Right kidney (tissue), 1 donor: ENCODE data around the gene NEK8.
A peak's percentile ranks its signal among the peaks of the same experiment; 100 is the strongest.
"Not testable (repeated sequence)": the region's sequence is repeated elsewhere in the genome, so short reads cannot be mapped to it uniquely, and the experiment has no call there.

Experiments used
- DNase-seq: peaks from one replicate; pipeline ENCODE4 v3.0.0-alpha.2; 2016

NEK8 gene

DNA sequence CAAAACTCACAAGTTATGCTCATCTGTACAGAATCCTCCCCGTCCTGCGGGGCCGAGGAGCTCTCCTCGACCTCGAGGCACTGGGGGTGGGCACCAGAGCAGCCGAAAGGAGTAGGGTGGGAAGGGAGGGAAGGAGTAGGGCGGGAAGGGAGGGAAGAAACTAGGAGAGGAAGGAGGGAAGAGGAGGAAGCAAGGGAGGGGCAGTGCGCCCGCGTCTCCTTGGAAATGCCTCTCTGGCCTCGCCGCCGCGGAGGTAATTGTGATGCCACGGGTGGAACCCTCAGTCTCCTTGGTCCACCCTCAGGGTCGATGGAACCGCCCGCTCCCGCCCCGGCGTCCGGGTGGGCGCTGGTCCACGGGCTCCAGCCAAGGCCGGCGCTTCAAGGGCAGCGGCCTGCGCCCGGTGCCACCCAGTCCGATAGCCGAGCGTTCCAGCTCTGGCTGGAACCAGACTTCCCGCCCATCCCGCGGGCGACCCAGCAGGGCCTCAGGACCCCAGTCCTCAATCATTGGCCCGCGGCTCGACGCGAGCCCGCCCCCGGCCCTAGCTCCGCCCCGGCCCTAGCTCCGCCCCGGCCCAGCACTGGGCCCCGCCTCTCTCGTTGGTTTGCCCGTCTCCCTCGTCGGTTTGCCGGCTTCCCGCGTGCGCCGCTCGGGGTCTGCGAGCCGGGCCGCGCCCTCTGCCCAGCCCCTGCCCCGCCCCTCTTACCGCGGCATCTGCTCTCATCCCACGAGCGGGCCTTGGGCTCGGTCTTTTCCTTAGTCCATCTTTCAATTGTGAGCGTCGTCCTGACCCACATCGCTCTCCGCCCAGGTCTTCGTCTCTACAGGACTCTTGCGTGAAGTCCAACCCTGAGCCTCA is 17.5 kb upstream of the NEK8 start:
- DNase-seq, result peak; percentile 98

DNA sequence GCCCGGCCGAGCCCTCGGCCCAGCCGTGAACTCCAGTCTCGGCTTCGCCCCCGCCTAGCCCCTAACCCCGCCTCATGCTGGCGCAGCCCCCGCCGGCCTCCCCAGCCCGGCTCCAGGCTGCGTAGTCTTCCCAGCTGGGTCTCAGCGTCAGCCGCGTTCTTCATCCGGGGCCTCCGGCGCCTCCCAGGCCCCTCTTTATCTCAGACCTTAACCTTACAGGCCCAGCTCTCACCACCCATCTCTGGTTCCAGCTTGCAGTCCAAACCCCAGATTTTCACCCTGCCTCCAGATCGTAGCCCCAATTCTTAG is 16.9 kb upstream of the NEK8 start, which contains the start of gene PROCA1:
Gene PROCA1, minus strand, starts transcription at position 166 of the 309 bp plus-strand sequence. CDS start 228 bp downstream, outside the sequence.
- DNase-seq, result no peak

DNA sequence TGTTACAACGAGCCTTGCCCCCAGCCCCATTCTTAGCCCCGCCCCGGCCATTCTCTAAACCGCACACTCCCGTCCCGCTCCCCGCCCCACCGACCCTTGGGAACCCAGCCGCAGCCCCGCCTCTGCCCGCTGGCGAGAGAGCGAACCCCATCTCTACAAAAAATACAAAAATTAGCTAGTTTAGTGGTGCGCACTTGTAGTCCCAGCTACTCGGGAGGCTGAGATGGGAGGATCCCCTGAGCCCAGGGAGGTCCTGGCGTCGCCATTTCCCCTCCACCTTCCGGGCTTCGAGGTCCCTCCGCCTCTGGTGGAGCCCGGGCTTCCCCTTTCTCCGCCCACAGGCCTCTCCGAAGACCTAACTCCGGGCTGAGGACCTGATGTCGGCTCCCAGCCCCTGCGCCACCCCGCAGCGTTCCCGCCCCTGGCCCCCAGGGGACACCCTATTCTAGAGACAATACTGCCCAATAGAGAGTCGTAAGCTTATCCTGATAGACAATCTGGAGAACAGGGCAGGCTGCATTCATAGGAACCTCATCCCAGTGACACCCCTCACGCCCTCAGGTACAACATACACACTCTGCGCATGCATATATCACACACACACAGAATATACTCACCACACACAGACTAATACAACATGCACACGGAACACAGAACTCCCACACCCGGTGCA is 16.4 kb upstream of the NEK8 start:
- DNase-seq, result peak; percentile 31

DNA sequence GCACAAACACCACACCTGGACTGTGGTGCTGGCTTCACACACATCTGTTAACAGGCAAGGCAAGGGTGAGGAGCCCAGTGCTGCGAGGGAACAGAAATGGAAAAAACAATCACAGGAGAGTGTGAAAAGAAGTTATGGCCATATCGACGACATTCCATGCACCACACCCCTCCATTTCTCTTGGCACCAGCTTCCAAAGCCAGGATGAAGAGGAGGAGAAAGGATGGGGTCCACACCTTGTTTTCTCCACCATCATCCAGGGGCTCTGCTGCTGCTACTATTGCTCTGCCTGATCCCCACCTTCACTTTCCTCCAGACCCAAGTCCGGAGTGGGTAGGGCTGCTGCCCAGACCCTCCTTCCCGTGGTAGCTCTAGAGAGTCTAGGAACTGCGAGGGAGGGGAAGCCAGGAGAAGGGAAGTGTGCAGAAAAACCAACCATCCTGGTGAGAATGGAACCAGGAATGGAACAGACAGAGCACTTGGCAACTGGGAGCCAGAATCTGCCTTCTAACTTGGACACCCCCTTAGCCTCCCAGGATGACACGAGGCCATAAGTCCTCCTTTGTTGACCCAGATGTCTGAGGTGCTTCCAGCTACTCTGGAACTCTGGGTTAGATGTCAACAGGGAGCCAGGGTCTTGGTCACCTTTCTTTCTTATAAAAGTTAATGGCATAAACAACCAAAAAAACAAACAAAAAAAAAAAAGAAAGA is 15.7 kb upstream of the NEK8 start:
- DNase-seq, result no peak

DNA sequence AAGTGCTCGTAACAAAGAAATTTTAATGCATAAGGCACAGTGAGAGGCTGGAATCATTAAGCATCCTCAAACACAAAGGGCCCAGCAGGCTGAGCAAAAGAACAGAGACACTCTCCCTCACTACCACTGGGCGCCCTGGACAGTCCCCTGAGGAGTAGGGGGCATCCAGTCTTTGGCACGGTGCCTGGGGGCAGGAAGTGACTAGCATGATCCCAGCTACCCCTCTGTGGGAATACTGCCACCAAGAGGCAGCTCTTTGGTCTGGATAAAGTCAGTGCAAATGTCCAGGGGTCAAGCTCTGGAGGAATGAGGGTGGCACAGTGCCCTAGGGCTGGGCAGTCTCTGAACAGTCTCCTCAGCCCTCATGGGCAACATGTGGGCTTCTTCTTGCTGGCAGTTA is 14.3 kb upstream of the NEK8 start:
- no peak for DNase-seq

DNA sequence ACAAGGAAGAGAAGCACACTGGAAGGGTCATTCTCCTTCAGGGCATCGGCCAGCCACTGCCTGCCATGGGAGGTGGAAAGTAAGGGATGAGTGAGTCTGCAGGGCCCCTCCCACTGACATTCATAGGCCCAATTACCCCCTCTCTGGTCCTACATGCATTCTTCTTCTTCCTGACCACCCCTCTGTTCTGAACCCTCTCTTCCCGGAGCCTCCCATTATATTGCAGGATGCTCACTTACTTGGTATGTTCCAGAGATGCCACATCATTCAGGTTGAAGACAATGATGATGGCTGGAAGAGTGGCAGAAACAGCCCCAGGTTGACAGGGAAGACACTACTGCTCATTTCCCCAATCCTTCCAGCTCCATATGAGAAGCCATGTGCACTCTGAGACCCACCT is 13.4 kb upstream of the NEK8 start:
- no peak for DNase-seq

DNA sequence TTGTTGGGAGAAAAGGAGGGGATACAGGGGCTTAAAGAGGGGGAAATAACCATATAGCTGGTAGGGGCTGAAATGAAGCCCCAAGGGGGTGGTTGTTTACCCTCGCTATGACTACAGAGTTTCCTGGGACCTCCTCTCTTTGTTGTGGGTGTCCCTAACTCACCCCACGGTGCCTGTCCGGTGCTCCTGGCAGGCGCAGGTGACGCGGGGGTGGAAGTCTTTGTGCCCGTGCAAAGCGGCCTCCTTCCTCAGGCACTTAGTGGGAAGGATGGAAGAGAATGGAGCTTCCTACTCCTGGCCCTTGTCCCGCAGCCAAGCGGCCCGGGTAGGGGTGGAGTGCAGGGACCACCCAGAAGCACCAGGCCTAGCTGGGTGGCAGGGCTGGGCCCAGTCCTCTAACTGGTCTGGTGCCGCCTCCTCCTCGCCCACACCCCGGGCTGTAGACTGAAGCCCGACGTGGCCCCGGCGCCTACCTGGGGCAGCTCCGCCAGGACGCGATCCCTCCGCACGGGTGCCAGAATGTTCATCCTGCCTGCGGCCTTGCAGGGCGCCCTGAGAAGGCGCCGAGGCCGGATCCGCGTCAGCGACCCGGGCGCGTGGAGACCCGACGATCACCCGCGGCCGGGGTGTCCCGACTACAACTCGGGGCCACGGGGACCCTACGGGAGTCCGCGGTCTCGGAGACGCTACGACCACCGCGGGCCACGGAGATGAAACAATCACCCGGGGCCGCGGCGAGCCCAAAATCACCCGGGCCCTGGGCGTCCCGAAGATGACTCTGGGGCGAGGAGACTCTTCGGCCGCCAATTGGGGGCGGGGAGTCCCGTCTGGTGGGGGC is 11.6 kb upstream of the NEK8 start:
- peak; percentile 86 for DNase-seq

DNA sequence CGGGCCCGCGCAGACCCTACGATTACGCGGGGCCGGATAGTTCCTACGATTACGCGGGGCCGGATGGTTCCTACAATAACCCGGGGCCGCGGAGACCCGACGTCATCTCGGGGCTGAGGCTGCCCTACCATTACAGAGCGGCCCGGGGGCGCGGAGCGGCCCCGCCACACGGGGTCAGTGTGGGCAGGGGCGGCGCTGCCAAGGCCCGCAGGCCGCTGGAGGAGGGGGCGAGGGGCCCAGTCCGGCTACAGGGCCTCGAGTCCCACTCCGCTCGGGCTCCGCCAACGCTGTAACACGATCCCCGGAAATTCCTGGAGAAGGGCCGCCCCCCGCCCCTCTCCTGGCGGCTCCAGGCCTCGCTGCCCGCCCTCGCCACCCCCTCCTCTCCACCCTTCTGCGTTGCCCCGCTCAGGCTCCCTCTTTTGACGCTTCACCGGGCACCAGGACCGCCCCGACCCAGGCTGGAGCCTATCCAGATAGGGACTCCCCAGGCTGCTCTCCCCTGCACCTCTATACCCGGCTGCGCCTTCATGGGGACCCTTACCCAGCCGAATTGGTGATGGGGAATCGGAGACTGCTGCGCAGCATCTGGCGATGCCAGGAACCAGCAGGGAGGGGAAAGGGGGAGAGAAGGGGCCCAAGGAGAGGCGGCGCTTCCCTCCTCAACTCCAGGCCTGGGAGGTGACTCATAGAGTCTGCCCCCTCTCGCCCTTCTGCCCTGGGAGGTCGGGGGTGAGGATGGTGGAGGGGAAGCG is 10.8 kb upstream of the NEK8 start, which contains the start of gene RAB34:
Gene RAB34, minus strand, starts transcription at position 291 of the 755 bp plus-strand sequence. CDS start 602 bp downstream, outside the sequence.
- DNase-seq, result peak; percentile 95

DNA sequence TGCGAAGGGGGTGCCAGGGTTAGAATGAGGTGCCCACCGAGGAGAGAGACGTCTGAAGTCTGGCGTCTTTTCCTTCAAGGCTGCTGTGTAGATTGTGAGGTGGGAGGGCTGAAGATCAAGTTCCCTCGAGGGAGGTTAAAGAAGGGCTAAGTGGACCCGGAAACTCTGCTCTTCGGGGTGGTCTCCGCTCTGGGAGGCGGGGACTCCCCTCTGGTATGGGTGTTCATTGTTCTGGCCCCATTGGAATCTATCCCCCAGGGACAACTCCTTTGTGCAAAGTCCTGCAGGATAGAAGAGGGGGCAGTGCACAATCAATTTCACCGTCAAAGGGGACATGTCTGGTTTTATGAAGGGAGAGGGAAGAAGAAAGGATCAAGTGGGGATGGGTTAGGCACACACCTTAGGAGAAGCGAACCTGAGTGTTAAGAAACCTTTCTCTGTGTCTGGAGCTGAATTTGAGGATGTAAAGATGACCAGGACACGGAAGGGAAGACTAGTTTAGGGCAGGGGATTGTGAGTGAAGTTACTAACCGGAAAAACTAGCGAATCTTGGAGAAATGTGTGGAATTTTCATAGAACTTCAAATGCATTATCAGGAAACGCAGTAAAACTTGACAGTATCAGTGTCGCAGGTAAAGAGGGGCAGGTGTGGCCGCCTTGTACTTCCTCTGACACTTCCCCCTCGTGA is 10.1 kb upstream of the NEK8 start:
- no peak for DNase-seq

DNA sequence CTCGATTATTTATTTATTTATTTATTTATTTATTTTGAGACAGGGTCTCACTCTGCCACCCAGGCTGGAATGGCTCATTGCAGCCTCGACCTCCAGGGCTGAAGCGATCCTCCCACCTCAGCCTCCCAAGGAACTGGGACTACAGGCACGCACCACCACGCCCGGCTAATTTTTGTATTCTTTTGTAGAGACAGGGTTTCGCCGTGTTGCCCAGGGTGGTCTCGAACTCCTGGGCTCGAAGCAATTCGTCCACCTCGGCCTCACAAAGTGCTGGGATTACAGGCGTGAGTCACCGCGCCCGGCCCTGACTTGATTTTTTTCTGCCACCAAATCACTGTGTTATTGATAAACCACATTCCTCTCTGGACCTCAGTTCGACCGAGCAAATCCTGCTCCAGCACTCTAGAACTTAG is 9.6 kb upstream of the NEK8 start:
- no peak for DNase-seq

DNA sequence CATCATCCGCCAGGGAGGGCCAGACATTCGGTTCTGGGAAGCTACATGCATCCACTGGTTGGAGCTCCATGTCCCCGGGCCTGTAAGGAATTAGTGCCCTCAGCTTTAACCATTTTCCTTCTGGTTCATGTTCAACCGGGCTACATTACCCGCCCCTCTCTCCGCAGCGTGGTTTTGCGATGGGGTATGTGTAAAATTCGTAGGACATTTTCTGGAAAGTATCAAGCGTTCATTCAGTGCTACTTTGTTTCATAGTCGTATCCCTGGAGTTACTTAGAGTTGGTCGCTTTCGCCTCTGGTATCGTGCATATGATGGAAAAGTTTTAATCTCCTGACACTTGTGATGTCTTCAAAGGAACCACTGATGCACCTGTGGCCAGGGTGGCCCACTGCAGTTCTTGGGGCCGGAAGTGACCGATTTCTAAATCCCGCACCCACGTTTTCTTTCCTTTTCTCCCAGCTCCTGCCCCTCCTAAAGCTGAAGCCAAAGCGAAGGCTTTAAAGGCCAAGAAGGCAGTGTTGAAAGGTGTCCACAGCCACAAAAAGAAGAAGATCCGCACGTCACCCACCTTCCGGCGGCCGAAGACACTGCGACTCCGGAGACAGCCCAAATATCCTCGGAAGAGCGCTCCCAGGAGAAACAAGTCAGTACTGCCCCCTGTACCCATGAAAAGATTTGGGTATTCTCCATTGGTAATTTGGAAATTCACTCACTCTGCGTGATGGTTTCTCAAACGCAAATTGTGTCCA is 8.2 kb upstream of the NEK8 start:
- no peak for DNase-seq

DNA sequence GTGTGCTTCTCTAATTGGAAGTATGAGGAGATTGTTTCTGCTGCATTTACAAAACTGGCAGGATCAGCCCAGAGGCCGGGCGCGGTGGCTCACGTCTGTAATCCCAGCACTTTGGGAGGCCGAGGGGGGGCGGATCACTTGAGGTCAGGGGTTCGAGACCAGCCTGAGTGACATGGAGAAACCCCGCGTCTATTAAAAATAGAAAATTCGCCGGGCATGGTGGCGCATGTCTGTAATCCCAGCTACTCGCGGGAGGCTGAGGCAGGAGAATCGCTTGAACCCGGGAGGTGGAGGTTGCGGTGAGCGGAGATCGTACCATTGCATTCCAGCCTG is 7.6 kb upstream of the NEK8 start:
- not testable (repeated sequence) for DNase-seq

DNA sequence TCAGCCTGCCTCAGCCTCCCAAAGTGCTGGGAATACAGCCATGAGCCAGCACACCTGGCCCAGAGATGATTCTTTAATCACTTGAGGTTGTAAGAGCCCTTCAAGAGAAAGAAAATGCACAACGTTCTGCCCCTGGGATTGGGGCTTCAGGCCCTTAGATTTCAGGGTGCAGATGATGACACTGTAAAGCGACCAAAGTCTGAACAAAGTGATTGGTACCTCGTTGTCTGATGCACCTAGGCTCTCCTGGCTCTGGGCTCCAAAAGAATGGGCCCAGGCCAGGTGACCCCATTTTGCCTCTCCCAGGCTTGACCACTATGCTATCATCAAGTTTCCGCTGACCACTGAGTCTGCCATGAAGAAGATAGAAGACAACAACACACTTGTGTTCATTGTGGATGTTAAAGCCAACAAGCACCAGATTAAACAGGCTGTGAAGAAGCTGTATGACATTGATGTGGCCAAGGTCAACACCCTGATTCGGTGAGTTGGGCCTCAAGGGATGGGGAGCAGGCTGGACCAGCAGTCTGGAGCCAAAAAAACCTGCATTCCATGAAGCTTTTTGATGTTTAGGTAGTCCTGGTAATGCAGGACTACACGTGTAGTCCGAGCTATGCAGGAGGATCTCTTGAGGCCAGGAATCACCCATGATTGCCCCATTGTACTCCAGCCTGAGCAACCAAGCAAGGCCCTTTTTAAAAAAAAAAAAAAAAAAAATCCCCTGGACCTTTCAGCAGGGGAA is 6.0 kb upstream of the NEK8 start:
- no peak for DNase-seq

DNA sequence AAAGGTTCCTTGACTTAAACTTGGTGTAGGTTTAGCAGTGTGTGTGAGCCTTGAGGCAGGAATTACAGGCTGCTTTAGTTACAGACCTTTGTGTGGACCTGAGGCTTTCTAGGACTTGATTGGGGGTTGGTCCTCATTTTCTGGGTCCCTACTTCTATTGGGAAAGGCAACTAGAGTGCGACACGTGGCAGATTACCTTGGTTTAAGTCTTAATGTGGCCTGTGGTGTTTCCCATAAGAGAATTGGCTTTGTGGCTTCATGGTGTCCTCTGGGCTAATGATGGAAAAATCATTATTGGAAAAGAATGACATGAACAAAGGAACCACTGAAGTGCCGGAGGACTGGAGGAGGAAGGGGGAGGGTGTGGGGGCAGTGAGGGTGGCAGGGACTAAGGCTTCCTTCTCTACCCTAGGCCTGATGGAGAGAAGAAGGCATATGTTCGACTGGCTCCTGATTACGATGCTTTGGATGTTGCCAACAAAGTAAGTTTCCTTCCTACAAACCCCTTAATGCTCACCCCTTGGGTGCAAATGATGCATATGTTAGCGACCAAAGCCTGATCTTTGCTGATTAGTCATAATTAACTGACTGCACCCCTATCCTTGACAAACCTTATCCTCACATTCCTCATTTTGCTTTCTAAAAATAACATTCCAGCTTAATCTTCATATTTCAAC is 5.3 kb upstream of the NEK8 start:
- DNase-seq, result no peak

DNA sequence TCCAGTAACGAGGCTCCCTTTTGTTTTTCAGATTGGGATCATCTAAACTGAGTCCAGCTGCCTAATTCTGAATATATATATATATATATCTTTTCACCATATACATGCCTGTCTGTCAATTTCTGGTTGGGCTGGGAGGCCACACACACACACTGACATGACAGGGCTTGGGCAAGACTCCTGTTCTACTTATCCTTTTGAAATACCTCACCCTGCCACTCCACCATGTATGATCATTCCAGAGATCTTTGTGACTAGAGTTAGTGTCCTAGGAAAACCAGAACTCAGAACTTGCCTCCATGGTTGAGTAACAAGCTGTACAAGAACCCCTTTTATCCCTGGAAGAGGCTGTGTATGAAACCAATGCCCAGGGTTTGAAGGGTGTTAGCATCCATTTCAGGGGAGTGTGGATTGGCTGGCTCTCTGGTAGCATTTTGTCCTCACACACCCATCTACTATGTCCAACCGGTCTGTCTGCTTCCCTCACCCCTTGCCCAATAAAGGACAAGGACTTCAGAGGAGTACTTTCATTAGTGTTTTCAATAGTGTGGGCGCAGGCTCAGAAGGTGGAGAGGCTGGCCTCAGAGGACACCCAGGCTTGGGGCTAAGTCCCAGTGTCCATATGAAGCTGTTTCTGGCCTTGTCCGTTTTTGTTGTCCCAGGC is 4.6 kb upstream of the NEK8 start:
- not testable (repeated sequence) for DNase-seq

DNA sequence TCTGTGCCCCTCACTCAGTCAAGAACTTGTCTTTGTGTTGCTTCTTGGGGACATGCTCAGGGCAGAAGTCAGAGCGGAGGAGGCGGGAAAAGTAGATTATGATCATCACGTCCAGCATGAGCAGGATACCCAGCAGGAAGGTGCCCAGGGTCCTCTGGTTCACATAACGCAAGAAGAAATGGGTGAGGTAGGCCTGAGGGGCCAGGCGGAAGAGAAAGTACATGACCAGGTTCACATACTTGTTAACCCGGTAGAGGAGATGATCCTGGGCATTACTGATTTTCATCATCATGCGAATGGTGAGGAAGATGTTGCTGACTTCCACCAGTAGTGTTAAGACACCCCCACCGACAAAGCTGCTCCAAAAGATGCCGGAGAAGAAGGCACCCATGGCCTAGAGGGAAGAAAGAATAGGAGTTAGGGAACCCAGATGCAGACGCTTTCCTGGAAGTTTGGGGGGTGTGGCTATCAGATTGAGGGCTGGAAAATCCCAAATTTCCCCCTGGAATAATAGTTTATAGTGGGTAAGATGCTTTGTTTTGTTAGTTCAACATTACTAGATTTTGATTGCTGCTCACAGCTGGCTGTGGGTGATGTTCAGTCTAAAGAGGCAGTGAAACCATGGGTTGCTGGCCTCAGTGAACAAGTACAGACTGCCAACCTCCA is 4.0 kb upstream of the NEK8 start:
- no peak for DNase-seq

DNA sequence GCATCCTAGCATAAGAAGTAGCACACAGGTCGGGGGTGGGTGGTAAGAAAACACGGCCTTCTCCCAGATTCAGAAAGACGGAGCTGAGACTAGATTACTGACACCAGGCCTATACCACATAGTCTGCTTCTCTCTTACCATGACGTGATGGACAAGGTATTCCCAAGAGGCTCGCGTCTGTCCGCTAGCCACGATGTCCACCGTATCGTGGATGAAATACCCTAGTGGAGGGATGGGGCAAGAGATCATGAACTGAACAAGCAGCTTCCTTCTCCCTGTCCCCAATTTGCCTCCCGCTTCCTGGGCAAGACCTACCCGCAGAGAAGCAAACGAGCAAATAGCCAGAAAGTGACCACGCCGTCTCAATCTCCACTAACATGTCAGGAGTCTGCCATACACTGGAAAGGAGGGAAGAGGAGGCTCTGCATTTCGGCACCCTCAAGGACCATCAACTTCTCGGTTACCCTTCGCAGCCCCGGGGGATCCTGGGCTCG is 3.4 kb upstream of the NEK8 start:
- peak; percentile 33 for DNase-seq
